NCI-H1694 treated with DMSO at 0.1 percent for 48 hours (cell line): ENCODE data around the gene MUC6.
A peak's percentile ranks its signal among the peaks of the same experiment; 100 is the strongest.

Source experiments
- DNase-seq: peaks from one replicate; lab custom pipeline; 2025; lab: John Stamatoyannopoulos, UW

MUC6 gene

DNA sequence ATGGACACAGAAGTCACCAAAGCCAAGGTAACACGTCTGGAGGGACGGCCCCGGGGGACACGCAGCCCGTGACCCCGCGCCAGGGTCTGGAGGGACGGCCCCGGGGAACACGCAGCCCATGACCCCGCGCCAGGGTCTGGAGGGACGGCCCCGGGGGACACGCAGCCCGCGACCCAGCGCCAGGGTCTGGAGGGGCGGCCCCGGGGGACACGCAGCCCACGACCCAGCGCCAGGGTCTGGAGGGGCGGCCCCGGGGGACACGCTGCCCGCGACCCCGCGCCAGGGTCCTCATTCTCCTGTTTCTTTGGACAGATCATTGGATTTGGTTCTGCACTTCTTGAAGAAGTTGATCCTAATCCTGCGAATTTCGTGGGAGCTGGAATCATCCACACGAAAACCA, 27.1 kb downstream of the MUC6 start:
- DNase-seq, result no peak

DNA sequence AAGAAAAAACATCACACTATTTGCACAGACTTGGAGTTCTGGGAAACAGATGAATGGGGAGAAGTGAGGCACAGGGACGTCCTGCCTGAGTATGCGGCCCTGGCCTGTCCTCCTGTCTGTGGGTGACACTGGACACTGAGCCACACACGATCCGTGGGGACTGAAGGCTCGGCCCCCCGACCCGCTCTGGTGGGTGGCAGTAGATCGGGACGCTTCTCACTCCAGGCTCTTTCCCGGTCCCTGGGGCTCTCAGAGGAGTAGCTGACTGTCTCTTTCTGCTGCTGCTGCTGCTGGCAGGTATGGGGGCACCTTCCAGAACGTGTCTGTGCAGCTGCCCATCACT, 27.7 kb downstream of the MUC6 start:
- no peak for DNase-seq

DNA sequence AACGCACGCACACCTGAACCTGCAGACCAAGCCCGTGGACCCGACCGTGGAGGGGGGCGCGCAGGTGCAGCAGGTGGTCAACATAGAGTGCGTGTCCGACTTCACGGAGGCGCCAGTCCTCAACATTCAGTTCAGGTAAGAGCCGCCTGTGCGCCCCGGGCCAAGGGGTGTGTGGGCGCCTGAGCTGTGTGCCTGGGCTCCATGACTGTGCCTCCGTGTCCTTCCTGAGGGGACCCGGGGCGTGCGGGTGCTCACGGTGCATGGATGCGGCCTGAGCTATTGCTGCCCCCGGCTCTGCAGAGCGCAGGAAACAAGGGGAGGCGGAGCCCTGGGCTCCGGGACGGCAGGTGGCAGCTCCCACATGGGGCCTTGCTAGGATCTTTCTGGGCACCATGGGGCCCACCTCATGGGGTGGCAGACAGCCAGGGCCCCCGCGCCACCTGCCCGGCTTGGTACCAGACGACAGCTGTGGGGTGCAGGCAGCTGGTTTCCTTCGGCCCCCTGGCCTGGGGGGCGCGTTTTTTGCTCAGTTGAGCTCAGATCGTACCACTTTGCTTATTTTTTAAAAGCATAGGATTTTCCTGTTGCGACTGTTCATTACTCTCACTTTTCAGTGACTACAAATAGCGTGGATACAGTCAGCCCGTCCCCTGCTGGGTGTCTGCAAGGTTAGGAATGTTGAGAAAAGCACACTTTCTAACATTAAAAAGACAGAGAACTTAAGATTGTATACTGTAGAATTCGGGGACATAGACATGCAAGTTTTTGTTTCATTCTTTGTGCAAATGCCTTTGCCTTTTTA, 28.3 kb downstream of the MUC6 start:
- DNase-seq, result peak; percentile 31

DNA sequence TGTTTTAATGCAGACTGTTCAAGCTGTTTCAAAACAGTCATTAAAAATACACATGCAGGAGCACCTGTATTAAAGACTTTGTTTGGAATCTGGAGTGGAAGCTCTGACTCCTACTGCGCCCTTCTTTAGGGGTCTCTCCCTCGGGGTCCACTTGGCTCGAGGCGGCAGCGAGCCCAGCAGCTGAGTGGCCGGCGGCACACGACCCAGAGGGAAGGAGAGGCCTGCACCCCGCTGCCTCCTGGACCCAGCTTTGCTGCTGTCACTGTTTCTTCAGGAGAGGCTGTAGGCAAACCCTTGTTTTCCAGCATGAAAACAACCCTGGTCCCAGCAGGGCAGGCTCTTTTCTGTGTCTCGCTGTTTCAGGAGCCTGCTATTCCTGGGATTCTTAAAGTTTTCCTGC, 29.2 kb downstream of the MUC6 start:
- no peak for DNase-seq

DNA sequence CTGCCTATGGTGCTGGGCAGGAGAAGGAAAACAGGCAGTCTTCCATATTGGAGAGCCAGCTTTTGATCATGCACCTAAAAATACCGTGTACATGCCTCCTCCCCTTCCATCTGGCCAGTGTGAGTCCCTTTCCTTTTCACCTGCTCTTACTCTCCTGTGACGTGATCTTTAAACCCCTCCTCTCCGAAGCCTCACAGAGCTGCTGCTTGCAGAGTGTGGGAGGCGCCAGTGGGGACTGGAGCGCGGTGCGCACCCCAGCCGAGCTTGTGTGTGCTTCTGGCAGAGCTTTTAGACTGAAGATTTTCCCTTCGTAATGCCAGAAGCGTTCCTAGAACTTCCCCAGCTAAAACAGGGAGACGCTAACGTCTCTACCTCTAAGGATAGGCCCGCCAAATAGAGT, 29.8 kb downstream of the MUC6 start:
- no peak for DNase-seq

DNA sequence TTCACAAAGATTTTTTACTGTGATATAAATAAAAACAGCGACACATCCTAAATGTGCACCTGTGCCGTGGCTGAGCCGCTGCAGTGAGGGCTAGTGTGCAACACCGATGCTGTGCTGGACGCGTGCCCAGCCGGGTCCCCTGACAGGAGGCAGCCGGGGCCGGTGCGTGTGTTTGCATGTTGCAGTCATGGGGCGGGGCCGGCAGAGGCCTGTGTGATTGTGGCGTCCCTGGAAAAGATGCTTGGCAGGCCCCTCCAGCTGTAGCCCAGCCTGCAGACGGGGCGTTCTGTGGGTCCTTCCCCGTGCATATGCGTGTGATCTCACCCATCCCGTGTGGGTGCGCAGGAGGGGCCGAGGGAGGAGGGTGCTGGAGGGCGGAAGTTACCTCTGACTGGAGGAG, 30.6 kb downstream of the MUC6 start:
- DNase-seq, result peak; percentile 78

DNA sequence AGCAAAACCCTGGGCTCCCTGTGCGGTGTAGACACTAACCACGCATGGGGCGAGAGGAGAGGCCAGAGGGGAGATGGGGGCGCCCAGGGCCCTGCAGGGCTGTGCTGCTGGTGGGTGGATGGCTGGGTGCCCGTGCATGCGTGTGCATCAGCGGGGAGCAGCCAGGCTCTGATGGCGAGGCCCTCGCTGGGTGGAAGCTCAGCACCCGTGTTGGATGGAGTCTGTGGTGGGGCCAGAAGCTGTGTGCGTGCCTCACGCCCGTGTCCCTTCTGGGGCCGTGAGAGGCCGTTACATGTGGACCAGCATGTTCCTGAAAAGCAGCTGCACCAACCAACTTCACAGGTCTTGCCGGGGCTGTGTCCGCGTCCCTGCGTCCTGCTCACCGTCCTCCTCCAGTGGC, 33.4 kb downstream of the MUC6 start:
- no peak for DNase-seq

DNA sequence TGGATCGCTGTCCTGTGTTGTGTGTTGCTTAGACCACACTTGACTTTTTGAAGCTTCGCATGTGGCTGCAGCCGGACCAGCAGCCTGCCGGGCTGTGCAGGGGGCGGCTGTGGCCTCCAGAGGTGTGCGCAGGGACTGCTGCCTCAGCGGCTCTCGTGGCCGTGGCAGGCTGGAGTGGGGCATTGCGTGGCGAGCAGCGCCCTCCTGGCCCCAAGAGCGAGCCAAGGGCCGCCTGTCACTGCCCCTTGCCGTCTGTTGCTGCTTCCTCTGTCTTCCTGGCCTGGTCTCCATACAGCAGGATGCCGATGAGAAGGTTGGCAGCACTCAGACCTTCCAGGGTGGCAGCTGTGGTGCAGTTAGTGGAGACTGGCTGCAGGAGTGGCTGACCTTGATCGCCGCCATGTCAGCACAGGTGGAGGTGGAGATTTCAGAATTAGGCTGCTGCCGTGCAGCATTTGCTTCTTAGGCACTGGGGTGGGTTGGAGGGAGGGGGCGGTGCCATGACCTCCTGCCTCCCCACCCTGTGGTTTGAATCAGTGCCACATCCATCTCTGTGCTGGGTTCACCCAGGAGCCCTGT, 34.0 kb downstream of the MUC6 start:
- DNase-seq, result no peak

DNA sequence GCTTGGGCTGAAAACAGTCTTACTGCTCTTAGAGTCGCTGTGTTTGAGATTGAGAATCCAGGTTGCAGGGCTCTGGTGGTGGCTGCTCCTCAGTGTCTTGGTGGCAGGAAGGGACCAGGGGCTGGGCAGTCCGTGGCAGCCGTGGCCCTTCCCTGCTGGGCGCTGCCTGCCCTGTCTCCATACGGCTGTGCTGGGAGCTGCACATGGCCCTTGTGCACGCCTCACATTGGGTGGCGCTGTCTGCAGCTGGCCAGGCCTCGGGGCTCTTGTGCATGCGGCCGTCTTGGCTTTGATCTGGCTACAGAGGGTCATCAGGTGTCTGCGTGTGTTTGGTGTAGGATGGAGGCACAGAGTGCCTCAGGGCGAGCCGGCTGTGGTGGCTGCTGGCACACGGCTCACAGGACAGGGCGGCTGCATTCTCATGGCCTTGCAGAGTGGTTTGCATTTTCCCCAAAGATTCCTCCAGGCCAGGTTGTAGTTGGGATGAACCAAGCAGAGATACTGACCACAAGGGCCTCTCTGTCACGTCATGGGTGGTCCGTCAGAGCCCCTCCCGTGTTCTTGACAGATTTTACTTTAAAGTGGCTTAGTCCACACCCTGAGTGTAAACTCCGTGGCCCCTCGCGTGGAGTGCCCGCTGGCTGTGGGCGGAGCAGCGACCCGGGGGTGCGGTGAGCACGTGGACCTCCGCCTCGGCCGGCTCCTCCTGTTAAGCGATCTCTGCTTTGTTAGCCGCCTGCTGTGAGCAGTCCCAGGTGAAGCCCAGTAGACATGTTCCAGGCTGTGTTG, 34.7 kb downstream of the MUC6 start:
- no peak for DNase-seq

DNA sequence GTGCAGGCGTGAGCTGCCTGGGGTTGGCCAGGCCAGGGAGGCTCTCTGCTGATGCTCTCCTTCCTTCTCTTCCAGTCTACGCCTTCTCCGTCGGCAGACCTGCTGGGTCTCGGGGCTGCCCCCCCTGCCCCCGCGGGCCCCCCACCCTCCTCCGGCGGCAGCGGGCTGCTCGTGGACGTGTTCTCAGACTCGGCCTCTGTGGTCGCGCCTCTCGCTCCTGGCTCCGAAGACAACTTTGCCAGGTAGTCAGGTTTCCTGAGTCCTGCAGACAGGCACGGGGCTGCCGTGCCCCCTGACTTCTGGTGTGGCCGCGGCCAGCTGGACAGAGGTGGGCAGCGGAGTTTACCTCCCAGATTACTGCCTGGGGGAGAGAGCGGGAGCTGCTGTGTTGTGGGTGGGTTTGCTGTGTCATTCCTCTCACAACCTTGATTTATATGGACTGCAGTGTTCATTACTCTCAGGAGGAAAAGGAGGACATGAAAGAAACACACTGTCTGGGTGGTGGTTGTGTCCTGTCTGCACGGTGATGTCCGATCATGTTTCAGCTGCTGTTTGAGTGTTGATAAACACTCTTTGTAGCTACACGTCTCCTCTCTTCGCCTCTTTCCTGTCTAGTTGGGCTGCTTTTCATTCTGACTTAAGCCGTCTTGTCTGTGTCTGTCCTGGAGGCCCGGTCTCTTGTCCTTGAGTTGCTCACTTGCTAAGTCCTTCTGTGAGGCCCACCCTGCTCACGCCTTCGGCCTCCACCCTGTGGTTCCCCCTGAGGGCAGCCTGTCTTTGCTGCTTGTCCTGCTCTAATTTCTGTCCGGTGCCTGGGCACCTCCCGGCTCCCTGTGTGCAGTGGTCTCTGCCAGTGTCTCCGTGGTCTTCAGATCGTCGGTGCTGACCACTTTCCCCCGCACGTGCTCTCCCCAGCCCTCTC, 35.9 kb downstream of the MUC6 start:
- DNase-seq, result no peak

DNA sequence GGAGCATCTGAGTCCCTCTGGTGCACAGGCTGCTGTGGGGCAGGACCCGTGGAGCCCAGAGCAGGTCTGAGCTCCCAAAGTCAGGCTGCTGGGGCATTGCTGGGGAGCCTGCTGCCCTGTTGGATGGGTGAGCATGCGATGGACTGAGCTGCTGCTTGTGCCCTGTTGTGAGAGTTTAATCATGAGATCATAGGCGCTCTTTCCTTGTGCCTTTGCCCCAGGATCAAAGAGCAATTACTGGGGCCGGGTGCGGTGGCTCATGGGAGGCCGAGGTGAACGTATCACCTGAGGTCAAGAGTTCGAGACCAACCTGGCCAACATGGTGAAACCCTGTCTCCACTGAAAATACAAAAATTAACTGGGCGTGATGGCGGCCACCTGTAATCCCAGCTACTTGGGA, 37.5 kb downstream of the MUC6 start:
- DNase-seq, result no peak

DNA sequence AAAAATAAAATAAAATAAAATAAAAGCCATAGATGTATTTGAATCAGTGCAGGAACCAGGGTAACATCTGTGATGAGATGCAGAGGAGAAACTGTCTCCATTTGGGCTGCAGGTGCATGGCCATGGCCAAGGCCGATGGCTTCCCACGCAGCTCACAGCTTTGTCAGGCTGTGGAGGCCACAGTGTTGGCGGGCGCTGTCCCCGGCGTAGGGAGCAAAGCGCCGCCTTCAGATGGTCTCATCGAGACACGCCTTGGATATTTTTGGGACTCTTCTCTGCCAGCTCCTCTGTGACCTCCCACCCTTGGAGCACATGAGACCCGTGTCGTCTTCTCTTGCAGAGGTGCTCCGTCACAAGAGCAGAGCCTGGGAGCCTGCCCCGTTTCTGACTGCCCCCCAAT, 38.6 kb downstream of the MUC6 start:
- DNase-seq, result no peak

DNA sequence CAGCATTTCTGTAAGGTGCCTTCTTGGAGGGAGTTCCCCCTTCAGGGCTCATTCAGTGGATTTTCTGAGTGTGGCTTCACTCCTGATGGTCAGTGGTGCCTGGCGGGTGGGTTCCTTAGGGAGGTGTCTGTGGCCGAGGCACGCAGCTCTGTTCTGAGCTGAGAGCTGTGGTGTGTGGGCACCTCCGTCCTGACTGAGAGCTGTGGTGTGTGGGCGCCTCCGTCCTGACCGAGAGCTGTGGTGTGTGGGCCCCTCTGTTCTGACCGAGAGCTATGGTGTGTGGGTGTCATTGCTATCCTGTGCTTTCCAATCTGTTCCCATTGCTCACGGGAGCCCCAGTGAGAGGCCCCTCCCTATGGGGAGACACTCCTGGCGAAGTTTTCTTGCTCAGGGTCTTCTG, 39.8 kb downstream of the MUC6 start:
- no peak for DNase-seq

DNA sequence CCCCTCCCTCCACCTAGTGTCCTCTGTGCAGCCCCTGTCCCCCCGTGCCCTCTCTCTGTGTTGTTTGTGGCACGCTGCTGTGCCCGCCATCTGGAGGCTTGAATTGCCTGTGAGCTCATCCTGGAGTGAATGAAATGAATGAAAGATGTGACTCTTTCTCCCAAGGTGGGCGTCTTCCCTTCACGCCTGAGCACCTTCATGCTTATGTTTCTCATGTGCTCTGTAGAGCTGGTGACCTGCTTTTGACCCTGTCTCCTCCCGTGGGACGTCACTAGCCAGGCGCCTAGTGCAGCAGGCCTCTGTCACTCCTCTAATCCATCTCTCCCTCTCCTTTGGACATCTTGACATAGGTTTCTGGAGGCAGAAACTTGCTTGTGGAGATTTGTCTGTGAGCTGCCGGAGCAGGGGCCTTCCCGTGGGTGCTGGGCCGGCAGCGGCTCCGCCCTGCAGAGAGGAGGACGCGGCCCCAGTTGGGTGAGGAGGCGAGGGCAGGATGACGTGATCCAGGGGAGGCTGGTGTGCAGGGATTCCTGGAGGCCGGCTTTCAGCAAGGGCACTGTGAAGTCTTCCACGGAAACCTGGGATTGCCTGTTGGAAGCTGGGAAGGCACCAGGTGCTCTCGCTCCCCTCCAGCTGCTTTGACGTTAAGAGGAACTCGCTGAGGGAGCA, 40.6 kb downstream of the MUC6 start:
- DNase-seq, result peak; percentile 84

DNA sequence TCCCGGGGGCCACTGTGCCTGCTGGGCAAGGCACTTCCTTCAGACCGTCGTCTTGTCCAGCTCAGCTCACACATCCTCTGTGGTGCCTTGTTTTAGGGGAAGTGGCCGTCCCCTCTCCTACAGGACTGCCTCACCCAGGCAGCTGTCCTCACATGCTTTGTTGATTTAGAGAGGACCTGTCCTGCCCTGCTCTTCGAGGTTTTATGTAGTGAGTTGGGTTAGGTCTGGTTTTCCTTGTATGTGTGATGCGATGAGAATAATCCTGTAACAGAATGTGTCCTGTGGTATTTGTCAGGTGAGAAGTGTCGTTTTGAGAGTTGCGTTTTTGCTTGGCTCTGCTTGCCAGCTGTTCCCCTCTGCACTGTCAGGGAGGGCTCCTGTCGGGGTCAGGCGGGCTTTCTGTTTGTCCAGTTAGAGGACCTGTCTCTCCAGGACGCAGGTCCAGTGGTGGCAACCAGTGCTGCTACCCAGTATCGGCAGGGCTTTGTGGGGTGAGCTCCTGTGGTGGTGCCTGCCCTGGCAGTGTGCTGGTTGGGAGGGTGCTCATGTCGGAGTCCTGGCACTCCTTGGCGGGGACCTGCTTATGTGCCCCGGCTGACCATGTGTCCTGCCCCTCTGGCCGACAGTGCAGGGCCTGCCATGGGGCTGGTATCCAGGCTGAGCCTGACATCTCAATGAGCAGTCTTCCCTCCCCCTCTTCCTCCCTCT, 41.3 kb downstream of the MUC6 start:
- no peak for DNase-seq

DNA sequence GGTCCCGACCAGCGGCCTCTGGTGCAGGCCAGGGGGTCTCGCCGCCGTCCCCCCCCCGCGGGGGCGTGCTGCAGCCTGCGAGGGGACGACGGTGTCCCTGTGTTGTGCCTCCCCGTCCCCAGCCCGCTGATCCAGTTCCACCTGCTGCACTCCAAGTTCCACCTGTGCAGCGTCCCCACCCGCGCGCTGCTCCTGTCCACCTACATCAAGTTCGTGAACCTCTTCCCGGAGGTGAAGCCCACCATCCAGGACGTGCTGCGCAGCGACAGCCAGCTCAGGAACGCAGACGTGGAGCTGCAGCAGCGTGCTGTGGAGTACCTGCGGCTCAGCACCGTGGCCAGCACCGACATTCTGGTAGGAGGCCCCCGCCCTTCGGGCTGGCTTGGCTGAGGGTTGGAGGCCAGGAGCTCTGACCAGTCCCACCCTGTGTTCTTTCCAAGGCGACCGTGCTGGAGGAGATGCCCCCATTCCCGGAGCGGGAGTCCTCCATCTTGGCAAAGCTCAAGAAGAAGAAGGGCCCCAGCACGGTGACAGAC, 42.8 kb downstream of the MUC6 start:
- no peak for DNase-seq

DNA sequence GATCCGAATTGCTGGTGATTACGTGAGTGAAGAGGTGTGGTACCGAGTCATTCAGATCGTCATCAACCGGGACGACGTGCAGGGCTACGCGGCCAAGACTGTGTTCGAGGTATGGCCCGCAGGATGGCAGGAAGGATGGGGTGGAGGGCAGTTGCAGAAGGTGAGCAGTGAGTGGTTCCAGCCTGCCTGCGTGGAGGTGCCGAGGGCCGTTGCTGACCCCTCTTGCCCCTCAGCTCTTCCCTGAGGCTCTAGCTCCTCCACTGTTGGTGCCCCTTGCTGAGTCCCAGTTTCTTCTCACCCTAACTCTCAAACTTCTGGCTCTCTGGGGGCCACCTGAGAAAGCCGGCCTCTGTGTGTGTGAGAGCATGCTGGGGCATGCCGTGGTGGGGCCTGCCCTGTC, 43.9 kb downstream of the MUC6 start:
- DNase-seq, result no peak

DNA sequence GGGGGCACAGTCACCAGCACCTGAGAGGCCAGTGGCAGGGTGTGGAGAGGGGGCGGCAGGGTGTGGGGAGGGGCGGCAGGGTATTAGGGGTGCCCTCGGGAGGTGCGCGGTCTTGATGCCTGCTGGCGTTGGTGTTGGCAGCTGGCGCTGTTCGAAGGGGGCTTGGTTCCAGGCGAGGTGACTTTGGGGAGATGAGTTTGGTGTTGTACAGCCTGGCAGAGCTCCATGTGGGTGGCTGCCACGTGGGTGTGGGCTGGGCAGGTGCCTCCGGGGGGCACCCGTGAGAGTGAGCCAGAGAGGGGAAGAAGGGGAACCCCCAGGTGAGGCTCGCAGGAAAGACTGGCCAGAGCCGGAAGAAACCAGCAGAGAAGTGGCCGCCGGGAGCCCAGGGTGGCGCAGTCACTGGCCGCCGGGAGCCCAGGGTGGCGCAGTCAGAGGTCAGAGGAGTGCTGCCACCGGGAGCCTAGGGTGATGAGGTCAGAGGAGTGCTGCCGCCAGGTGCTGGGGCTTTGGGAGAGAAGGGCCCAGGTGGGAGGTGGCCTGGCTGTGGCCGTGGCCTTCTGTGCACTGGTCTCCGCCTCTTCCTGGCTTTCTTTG, 44.7 kb downstream of the MUC6 start:
- DNase-seq, result no peak

DNA sequence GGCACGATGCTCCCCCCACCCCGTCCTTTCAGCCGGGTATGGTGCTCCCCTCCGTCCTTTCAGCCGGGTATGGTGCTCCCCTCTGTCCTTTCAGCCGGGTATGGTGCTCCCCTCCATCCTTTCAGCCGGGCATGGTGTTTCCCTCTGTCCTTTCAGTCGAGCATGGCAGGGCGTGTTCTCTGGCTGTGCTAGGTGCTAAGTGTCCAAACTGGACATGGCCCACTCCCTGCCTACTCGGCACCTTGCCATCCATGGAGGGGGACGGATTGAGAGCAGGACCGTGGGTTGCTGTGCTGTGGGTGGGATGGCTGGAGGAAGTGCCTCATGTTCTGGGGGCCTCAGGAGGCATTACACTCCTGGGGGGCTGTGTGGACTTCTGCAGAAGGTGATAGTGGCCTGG, 45.5 kb downstream of the MUC6 start:
- no peak for DNase-seq

DNA sequence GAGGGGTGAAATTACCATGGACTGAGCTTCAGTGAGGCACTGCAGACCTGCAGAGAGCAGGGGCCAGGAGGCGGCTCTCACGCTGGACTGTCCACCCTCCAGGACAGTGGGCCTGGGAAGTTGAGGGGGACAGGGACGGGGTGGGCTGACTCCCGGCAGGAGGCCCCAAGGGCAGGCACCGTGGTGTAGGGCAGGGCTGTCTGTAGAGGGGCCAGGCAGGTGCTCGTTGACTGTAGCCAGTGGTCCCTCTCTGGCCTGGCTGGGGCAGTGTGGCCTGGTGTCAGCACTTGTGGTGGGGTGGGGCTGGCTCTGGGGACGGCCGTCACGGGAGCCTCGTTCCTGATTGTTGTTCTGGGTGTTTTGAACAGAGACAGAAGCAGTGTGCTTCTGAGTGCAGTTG, 46.4 kb downstream of the MUC6 start:
- DNase-seq, result no peak
